ENCODE data around the gene RPL3.
"Not testable (repeated sequence)": the region's sequence is repeated elsewhere in the genome, so short reads cannot be mapped to it uniquely, and the experiment has no call there.

DNA sequence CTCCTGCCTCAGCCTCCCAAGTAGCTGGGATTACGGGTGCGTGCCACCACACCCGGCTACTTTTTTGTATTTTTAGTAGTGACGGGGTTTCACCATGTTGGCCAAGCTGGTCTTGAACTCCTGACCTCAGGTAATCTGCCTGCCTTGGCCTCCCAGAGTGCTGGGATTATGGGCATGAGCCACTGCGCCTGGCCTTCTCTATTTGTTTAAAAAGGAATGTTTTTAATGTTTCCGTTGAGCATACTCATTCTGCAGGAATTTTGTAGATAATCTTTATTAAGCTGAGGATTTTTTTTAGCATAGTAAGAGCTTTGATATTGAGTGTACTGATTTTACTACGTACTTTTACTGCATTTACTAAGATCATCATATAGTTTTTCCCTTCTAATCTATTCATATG lies 20.4 kb upstream of the RPL3 start:
- TF ChIP-seq REST (IDR thresholded peaks at IDR 0.05; ENCODE audit: borderline replicate concordance); CTCF (IDR thresholded peaks at IDR 0.05; ENCODE audit: poor library complexity, severe bottlenecking); TAF1 (IDR thresholded peaks at IDR 0.05; ENCODE audit: low read depth); EZH2 (IDR thresholded peaks at IDR 0.05; ENCODE audit: borderline replicate concordance, insufficient read depth, low read length, poor library complexity, severe bottlenecking); POLR2AphosphoS5 (IDR thresholded peaks at IDR 0.05): not testable (repeated sequence)
